ENCODE results near the gene PRRC2B.

PRRC2B gene

GRCh38 chr9:131411719-131412681, 18.1 kb downstream of the PRRC2B start:
- DNase-seq: no peak

GRCh38 chr9:131416509-131416908, 22.6 kb downstream of the PRRC2B start:
- no peak for DNase-seq

- no peak for DNase-seq
Observed at GRCh38 chr9:131417264-131418142, 23.6 kb downstream of the PRRC2B start.

GRCh38 chr9:131418143-131419025, 24.5 kb downstream of the PRRC2B start:
- DNase-seq: no peak

GRCh38 chr9:131419026-131419614, 25.2 kb downstream of the PRRC2B start:
- no peak for DNase-seq

GRCh38 chr9:131419716-131420115, 25.8 kb downstream of the PRRC2B start:
- no peak for DNase-seq

- DNase-seq: no peak
Observed at GRCh38 chr9:131420980-131421624, 27.2 kb downstream of the PRRC2B start.

- DNase-seq: no peak
Observed at GRCh38 chr9:131421691-131422090, 27.8 kb downstream of the PRRC2B start.

GRCh38 chr9:131422241-131422792, 28.4 kb downstream of the PRRC2B start:
- DNase-seq: no peak

GRCh38 chr9:131423171-131423581, 29.3 kb downstream of the PRRC2B start:
- DNase-seq: peak; percentile 25

- DNase-seq: no peak
Observed at GRCh38 chr9:131426545-131426944, 32.7 kb downstream of the PRRC2B start.

- no peak for DNase-seq
Observed at GRCh38 chr9:131429121-131430012, 35.5 kb downstream of the PRRC2B start.

GRCh38 chr9:131432050-131432449, 38.2 kb downstream of the PRRC2B start:
- DNase-seq: no peak

- no peak for DNase-seq
Observed at GRCh38 chr9:131432597-131433301, 38.9 kb downstream of the PRRC2B start.

GRCh38 chr9:131433302-131433854, 39.5 kb downstream of the PRRC2B start:
- DNase-seq: no peak

- no peak for DNase-seq
Observed at GRCh38 chr9:131434673-131435072, 40.8 kb downstream of the PRRC2B start.

GRCh38 chr9:131436376-131436775, 42.5 kb downstream of the PRRC2B start:
- DNase-seq: no peak

GRCh38 chr9:131436865-131437271, 43.0 kb downstream of the PRRC2B start:
- no peak for DNase-seq

GRCh38 chr9:131438190-131438589, 44.3 kb downstream of the PRRC2B start:
- DNase-seq: no peak
